DMS153 (cell line): ENCODE measurements around the gene RPS10.

Experiments
- DNase-seq: peaks from one replicate; lab custom pipeline; 2025; lab: John Stamatoyannopoulos, UW

RPS10 gene

GRCh38 chr6:34370361-34370760 is 55.5 kb downstream of the RPS10 start:
- DNase-seq, result no peak

GRCh38 chr6:34369385-34369784 is 56.5 kb downstream of the RPS10 start:
- no peak for DNase-seq
